GM15510 (cell line): Measurements from ENCODE around the gene LRRC2.

ENCODE experiments used
- POLR2A ChIP-seq: IDR thresholded peaks from 3 replicates; pipeline ENCODE4 v1.6.1; 2011; ENCODE audit warnings: borderline replicate concordance; ENCODE audit not compliant: insufficient read length; ENCODE audit errors: extremely low read depth

Gene LRRC2

GRCh38 chr3:46469680-46470357 lies 96.3 kb downstream of the LRRC2 start:
- no peak for TF ChIP-seq POLR2A

- no peak for TF ChIP-seq POLR2A
Measured at GRCh38 chr3:46468753-46469600, 97.1 kb downstream of the LRRC2 start.

GRCh38 chr3:46467562-46467961 lies 98.5 kb downstream of the LRRC2 start:
- TF ChIP-seq POLR2A: no peak

- no peak for TF ChIP-seq POLR2A
Measured at GRCh38 chr3:46466871-46467403, 99.2 kb downstream of the LRRC2 start.

GRCh38 chr3:46466273-46466672 lies 99.8 kb downstream of the LRRC2 start:
- no peak for TF ChIP-seq POLR2A
